Measurements from ENCODE around the gene NUP62. TPM values are rescaled to one million over a fixed set of nuclear protein-coding genes. Genes with fewer than 3 reads are reported as not detected.

Gene NUP62
- total and polyA plus RNA-seq, 2 of the 4 experiments (the other 2 are of a cell fraction): 21.3 to 29.7 TPM

DNA sequence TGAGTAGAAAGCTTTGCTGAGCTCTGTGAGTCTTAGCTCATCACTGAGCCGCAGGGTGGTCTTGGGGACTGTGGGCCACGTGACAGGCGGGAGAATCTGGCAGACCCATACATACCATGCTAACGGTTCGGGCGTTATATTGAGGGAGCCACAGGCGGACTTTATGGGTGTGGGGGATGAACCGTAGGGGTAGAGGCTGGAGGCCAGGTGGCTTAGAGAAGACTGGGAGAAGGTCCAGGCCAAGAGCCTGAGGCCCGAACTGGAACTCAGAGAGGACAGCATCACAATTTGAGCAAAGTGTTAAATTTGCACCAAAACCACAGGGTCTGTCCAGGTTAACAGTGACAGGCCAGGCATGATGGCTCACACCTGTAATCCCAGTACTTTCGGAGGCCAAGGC, 15.6 kb downstream of the NUP62 start:
- no TSS peak for BruUV-seq (replicated peaks)
- dilution Hi-C loops (cut with HindIII; ENCODE audit: low sequenced_read_pairs, unreplicated experiment): no loop called here
- H3K18ac ChIP-seq (ENCODE audit: low read depth, low read length): no peak overlapping the region
- no peaks in the 10 kb centered on the region for H3K27me3 ChIP-seq (ENCODE audit: control insufficient read depth, insufficient read depth, low read length)
- no peak for ATAC-seq (ENCODE audit: low read depth)
- H3K79me1 ChIP-seq (ENCODE audit: low read depth in 1 of 2, low read length in 2 of 2): peaks cover 30 to 77% of the 10 kb centered on the region in 2 experiments
- no peak overlapping the region for H3K4ac ChIP-seq (ENCODE audit: low read depth, low read length)
- CTCF ChIA-PET: no interaction called here
- POLR2A ChIA-PET (ENCODE audit: unreplicated experiment): no interaction called here
- intact Hi-C loops (cut with micrococcal nuclease): no loop called here
- H2BK20ac ChIP-seq (ENCODE audit: low read depth, low read length): no peak overlapping the region
- H3K9ac ChIP-seq (ENCODE audit: low read depth, low read length): no peak overlapping the region
- H3K27ac ChIP-seq (ENCODE audit: insufficient read depth, low read length): no peak overlapping the region
- no peak overlapping the region for H3K56ac ChIP-seq (ENCODE audit: extremely low read depth, insufficient read depth, low read length)
- no peak overlapping the region for H4K8ac ChIP-seq (ENCODE audit: low read depth in 2 of 2, low read length in 2 of 2)
- H2BK120ac ChIP-seq (ENCODE audit: low read depth, low read length): no peak overlapping the region
- no peak overlapping the region for H2BK15ac ChIP-seq (ENCODE audit: low read depth, low read length)
- in situ Hi-C loops (cut with MboI; ENCODE audit: low sequenced_read_pairs): no loop called here
- WGBS, 2 experiments (ENCODE audit: extremely low coverage in 2 of 2, insufficient read length in 1 of 2): 100% methylated on average over 1 of the region's 10 CpGs; no CpG with 5 or more reads in 1 of the 2 experiments
- DNase-seq: no peak
- no peak overlapping the region for H2AFZ ChIP-seq (replicated peaks; ENCODE audit: low read length, poor library complexity)
- no peak overlapping the region for H4K5ac ChIP-seq (ENCODE audit: low read depth, low read length)
- no peak overlapping the region for H3K23ac ChIP-seq (ENCODE audit: low read depth, low read length)
- H4K20me1 ChIP-seq (ENCODE audit: insufficient read depth, low read length): peaks cover 28% of the 10 kb centered on the region
- no peak for TF ChIP-seq CEBPB (IDR thresholded peaks at IDR 0.05; ENCODE audit: low read depth, low read length)
- peaks cover 9% of the 10 kb centered on the region for H3K9me1 ChIP-seq (ENCODE audit: insufficient read depth, low read length)
- H4K91ac ChIP-seq (ENCODE audit: insufficient read depth, low read depth, low read length): no peak overlapping the region
- H2BK5ac ChIP-seq (ENCODE audit: low read depth, low read length, poor library complexity, severe bottlenecking): no peak overlapping the region
- no peak overlapping the region for H3K4me3 ChIP-seq (ENCODE audit: insufficient read depth, low read depth, low read length)
- H2AK5ac ChIP-seq (ENCODE audit: low read depth, low read length): no peak overlapping the region
- no peak overlapping the region for H3K4me2 ChIP-seq (ENCODE audit: low read depth, low read length)
- H3K36me3 ChIP-seq (ENCODE audit: control insufficient read depth, insufficient read depth, low read length): peaks cover 59% of the 10 kb centered on the region
- no peak overlapping the region for H2AK9ac ChIP-seq (replicated peaks; ENCODE audit: low read depth, low read length, poor library complexity)
- H3K14ac ChIP-seq (replicated peaks; ENCODE audit: low read depth, low read length): no peak overlapping the region
- peaks cover 3% of the 10 kb centered on the region for H3K4me1 ChIP-seq (ENCODE audit: control insufficient read depth, insufficient read depth, low read length)
- H3K9me3 ChIP-seq (ENCODE audit: control insufficient read depth, insufficient read depth, low read length): no peaks in the 10 kb centered on the region
